RWPE1 (cell line): Measurements from ENCODE around the gene ANHX.

ENCODE experiments used
- CTCF ChIA-PET: fragments of 350-600 bp; sonication (Branson Sonifier 250); formaldehyde crosslinking; extraction: SDS; loops from one replicate; lab custom pipeline; 2021; lab: Yijun Ruan, JAX
- POLR2A ChIA-PET: fragments of 400-600 bp; formaldehyde crosslinking; extraction: SDS; loops from one replicate; lab custom pipeline; 2020; ENCODE audit warnings: antibody characterized with exemption; ENCODE audit not compliant: low non-redundant PET; lab: Yijun Ruan, JAX
- DNase-seq: peaks from one replicate; pipeline ENCODE4 v3.0.0; 2012; ENCODE audit warnings: low spot score
- H3K27ac ChIP-seq: fragments of 450-650 bp; 2 replicates; pipeline ENCODE4 v1.5.1; 2017
- TF ChIP-seq, protein P1 (sequence below): fragments of 450-650 bp; conservative IDR thresholded peaks from 2 replicates; pipeline ENCODE4 v1.5.1; 2017; ENCODE audit warnings: low read depth, mild to moderate bottlenecking

ANHX gene

DNA sequence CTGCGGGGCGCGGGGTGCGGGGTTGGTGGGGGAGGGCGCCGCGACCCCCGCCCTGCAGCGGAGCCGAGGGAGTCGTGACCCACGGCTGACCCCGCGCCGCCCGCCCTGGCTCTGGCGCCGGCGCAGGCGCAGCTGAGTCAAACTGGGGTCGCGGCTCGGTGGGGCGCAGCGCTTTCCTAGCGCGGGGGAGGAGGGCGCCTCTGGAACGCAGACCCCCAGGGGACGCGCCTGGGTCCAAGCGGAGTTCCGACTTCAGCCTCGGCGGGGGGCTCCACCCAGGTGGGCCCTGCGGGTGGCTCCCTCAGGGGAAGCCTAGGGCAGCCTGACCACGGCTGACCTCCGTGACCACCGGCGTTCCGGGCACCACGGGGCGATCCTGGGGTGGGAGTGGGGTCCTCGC lies 467 bp upstream of the ANHX start:
- TF ChIP-seq, protein P1, sequence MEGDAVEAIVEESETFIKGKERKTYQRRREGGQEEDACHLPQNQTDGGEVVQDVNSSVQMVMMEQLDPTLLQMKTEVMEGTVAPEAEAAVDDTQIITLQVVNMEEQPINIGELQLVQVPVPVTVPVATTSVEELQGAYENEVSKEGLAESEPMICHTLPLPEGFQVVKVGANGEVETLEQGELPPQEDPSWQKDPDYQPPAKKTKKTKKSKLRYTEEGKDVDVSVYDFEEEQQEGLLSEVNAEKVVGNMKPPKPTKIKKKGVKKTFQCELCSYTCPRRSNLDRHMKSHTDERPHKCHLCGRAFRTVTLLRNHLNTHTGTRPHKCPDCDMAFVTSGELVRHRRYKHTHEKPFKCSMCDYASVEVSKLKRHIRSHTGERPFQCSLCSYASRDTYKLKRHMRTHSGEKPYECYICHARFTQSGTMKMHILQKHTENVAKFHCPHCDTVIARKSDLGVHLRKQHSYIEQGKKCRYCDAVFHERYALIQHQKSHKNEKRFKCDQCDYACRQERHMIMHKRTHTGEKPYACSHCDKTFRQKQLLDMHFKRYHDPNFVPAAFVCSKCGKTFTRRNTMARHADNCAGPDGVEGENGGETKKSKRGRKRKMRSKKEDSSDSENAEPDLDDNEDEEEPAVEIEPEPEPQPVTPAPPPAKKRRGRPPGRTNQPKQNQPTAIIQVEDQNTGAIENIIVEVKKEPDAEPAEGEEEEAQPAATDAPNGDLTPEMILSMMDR = no peak
- ChIA-PET POLR2A (no interaction called here), CTCF (no interaction called here)

DNA sequence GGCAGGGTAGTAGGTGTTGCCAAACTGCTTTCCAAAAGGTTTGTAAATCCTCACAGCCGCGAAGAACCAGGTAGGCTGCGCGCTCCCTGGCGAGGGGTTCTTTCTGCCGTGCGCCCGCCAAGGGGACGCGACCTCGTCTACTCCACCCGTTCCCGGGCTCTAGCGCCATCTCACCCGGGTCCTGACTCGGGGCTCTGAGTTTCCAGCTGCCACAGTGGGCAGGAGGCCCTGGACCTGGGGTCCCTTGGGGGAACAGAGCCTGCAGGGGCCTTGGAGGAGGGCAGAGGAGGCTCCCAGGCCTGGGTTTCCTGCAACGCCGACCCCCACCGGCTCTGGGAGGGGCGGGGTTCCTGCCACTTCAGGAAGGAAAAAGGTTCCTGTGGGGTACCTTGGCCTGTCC lies 706 bp downstream of the ANHX start:
- TF ChIP-seq, protein P1 = no peak
- ChIA-PET CTCF (no interaction called here), POLR2A (no interaction called here)
- no peak overlapping the region for H3K27ac ChIP-seq
- no peak for DNase-seq

More for the DNA sequence above, 467 bp upstream of the ANHX start:
- H3K27ac ChIP-seq = no peak overlapping the region
- DNase-seq = no peak

DNA sequence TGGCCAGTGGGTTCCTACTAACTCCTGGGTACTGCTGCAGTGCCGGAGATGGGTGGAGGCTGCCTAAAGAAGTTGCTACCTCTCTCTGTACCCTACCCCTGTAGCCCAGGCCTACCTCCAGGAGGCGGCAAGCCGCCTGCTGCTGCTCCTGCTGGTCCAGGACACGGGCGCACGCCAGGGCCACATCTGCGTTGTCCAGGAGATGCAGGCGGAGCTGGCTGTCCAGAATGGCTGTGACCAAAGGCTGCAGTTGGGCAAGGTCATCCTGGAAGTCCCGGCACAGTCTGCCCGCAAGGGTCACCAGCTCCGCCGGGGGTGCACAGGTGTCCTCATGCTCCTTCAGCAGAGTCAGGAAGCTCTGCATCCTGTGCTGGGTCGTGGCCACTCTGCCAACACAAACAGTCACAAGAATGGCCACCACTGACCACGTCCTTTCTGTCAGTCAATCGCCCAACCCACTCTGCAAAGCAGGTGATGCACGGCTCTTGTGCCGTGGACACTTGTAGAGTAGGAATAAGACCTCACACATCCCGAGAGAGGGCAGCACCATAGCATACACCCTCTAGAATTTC lies 1.6 kb downstream of the ANHX start:
- TF ChIP-seq, protein P1 = no peak
- H3K27ac ChIP-seq = no peak overlapping the region
- ChIA-PET POLR2A (no interaction called here), CTCF (no interaction called here)
- DNase-seq = no peak

DNA sequence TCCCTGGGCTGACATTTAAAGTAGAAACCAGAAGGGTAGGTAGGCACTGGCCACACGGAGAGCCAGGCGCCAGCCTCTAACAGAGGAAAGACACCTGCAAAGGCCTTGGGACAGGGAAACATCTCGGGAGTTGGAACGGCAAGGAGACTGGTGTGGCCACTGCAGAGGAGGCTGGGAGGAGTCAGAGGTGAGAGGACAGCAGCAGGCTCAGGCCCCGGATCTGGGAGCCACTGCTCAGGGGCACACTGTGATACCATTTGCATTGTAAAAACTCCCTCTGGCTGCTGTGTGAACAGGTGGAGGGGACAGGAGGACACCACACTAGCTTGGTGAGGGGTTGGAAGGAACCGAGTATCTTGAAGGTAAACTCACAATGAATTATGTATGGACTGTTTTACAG lies 2.7 kb downstream of the ANHX start:
- ChIA-PET POLR2A (no interaction called here), CTCF (no interaction called here)
- TF ChIP-seq, protein P1 = no peak
- no peak overlapping the region for H3K27ac ChIP-seq
- no peak for DNase-seq

DNA sequence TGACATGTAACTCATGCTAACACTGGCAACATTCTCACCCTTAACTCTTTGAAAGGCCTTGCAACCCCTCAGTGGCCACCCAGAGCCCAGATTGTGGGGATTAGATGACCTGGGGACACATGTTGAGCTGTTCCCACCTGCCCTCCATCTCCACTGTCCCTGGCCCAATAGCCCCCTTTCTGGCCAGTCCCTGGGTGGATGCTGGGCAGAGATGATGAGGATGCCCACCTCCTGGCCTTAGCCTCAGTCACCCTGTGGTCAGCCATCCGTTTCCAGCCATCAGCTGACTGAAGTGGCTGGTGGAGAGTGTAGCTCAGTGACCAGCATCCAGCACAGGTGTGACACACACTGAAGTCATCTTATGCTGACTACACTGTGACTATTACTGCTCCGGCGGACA lies 4.7 kb downstream of the ANHX start:
- CTCF ChIA-PET = no interaction called here
- DNase-seq = no peak
- H3K27ac ChIP-seq = no peak overlapping the region
- TF ChIP-seq, protein P1 = no peak
- POLR2A ChIA-PET = no interaction called here

DNA sequence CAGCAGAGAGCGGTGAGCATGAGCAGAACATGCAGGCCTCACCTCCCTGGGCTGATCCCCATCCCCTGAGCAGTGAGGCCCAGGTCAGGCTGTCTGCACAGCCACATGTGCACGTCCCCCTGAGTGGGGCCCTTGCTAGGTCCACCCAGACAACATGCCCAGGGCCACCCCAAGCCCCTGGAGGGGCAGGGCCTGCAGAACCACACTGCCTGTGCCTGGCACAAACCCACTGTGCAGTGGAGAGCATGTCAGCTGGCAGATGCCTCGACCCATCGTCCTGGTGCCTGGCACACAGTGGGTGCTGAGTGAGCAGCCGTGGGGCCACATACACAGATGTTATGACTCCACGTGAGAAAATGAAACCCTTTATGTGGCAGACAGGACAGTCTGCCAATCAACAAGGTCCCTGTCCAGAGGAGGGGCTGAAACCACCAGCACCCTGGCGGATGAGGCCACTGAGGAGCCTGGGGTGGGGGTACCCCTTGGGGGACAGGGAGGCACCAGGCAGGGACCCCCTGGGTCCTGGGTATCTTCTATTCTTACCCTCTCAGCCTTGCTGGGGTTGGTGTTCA lies 8.3 kb downstream of the ANHX start:
- no peak for DNase-seq
- ChIA-PET CTCF (no interaction called here), POLR2A (no interaction called here)
- TF ChIP-seq, protein P1 = no peak
- H3K27ac ChIP-seq = no peak overlapping the region

DNA sequence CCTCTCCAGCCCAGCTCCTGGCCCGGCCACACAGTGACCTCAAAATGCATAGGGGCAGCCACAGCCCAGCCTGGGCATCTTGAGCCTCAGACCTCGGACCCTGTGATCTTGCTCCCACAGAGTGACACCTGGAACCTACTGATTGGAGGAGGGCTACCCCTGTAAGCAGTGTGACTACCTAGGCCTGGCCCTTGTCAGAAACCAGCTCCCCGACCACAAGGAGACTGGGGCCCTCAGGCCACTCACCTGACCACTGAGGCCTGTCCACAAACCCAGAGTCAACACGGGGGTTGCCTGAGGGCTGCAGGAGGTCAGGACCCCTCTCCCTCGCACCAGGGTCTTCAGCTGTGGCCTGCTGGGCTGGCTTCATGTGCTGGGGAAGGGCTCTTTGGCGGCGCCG lies 9.0 kb downstream of the ANHX start:
- CTCF ChIA-PET = no interaction called here
- POLR2A ChIA-PET = no interaction called here
- no peak overlapping the region for H3K27ac ChIP-seq
- no peak for DNase-seq
- TF ChIP-seq, protein P1 = no peak
